ENCODE measurements around the gene ERCC6L2. TPM values are rescaled to one million over a fixed set of nuclear protein-coding genes. Genes with fewer than 3 reads are reported as not detected.

ERCC6L2 gene
- polyA plus RNA-seq, 1 donor = 25.0 TPM

GRCh38 chr9:95870906-95871305, 4.6 kb upstream of the ERCC6L2 start:
- DNase-seq = no peak

- DNase-seq = no peak
Observed at GRCh38 chr9:95874303-95874988, 1.0 kb upstream of the ERCC6L2 start.

- peak; percentile 69 for DNase-seq
Observed at GRCh38 chr9:95874989-95875304, 544 bp upstream of the ERCC6L2 start.

GRCh38 chr9:95876138-95876444, 600 bp downstream of the ERCC6L2 start:
- DNase-seq = no peak

- DNase-seq = no peak
Observed at GRCh38 chr9:95876595-95876994, 1.1 kb downstream of the ERCC6L2 start.

GRCh38 chr9:95877984-95878383, 2.5 kb downstream of the ERCC6L2 start:
- DNase-seq = no peak

- DNase-seq = no peak
Observed at GRCh38 chr9:95879591-95879990, 4.1 kb downstream of the ERCC6L2 start.

- no peak for DNase-seq
Observed at GRCh38 chr9:95880021-95880690, 4.7 kb downstream of the ERCC6L2 start.

- no peak for DNase-seq
Observed at GRCh38 chr9:95887926-95888497, 12.5 kb downstream of the ERCC6L2 start.

GRCh38 chr9:95890594-95890993, 15.1 kb downstream of the ERCC6L2 start:
- no peak for DNase-seq

GRCh38 chr9:95891067-95891671, 15.7 kb downstream of the ERCC6L2 start:
- no peak for DNase-seq

- DNase-seq = no peak
Observed at GRCh38 chr9:95892690-95893089, 17.2 kb downstream of the ERCC6L2 start.

- DNase-seq = no peak
Observed at GRCh38 chr9:95896580-95896979, 21.1 kb downstream of the ERCC6L2 start.

GRCh38 chr9:95901506-95901905, 26.0 kb downstream of the ERCC6L2 start:
- no peak for DNase-seq

GRCh38 chr9:95903398-95903797, 27.9 kb downstream of the ERCC6L2 start:
- DNase-seq = no peak

- no peak for DNase-seq
Observed at GRCh38 chr9:95907794-95908193, 32.3 kb downstream of the ERCC6L2 start.

- no peak for DNase-seq
Observed at GRCh38 chr9:95910023-95910707, 34.7 kb downstream of the ERCC6L2 start.

- no peak for DNase-seq
Observed at GRCh38 chr9:95910770-95911340, 35.4 kb downstream of the ERCC6L2 start.

- DNase-seq = no peak
Observed at GRCh38 chr9:95912773-95913172, 37.3 kb downstream of the ERCC6L2 start.

- no peak for DNase-seq
Observed at GRCh38 chr9:95920017-95920416, 44.5 kb downstream of the ERCC6L2 start.

GRCh38 chr9:95923794-95924193, 48.3 kb downstream of the ERCC6L2 start:
- no peak for DNase-seq

GRCh38 chr9:95924987-95925386, 49.5 kb downstream of the ERCC6L2 start:
- no peak for DNase-seq
